Calu3 (cell line): ENCODE measurements around the gene HMX1. TPM values are rescaled to one million over a fixed set of nuclear protein-coding genes. Genes with fewer than 3 reads are reported as not detected.

ENCODE experiments used
- BruUV-seq: library from RNA; stranded (reverse); fragments of 400-500 nt; replicated peaks from 2 replicates; lab custom pipeline; 2021; lab: Mats Ljungman, UMichigan
- CTCF ChIA-PET: fragments of 300-600 bp; sonication (Branson Sonifier 250); formaldehyde crosslinking; loops from one replicate; lab custom pipeline; 2022; ENCODE audit warnings: antibody characterized with exemption; lab: Charles Lee
- DNase-seq: peaks from one replicate; pipeline ENCODE4 v3.0.0; 2022
- H3K27ac Mint-ChIP-seq: one replicate; pipeline ENCODE4 v1.8.0; 2022; ENCODE audit warnings: mixed read lengths; ENCODE audit not compliant: unreplicated experiment
- H3K27me3 Mint-ChIP-seq: one replicate; pipeline ENCODE4 v1.8.0; 2022; ENCODE audit warnings: mixed read lengths; ENCODE audit not compliant: unreplicated experiment
- H3K36me3 Mint-ChIP-seq: one replicate; pipeline ENCODE4 v1.8.0; 2022; ENCODE audit warnings: mild to moderate bottlenecking, moderate library complexity, mixed read lengths; ENCODE audit not compliant: insufficient read depth, unreplicated experiment
- H3K4me1 Mint-ChIP-seq: one replicate; pipeline ENCODE4 v1.8.0; 2022; ENCODE audit warnings: mild to moderate bottlenecking, low read depth, mixed read lengths; ENCODE audit not compliant: unreplicated experiment
- H3K4me3 Mint-ChIP-seq: one replicate; pipeline ENCODE4 v1.8.0; 2022; ENCODE audit warnings: mild to moderate bottlenecking, low read depth, moderate library complexity, mixed read lengths; ENCODE audit not compliant: unreplicated experiment
- H3K9me3 Mint-ChIP-seq: one replicate; pipeline ENCODE4 v1.8.0; 2022; ENCODE audit warnings: low read depth, mixed read lengths; ENCODE audit not compliant: unreplicated experiment
- intact Hi-C: fragments of 100-400 bp; cut with micrococcal nuclease; formaldehyde crosslinking; loops from one replicate; pipeline ENCODE4 v1.10.0; 2022; ENCODE audit not compliant: unreplicated experiment
- total RNA-seq: library from RNA; stranded (reverse); gene quantifications from 2 replicates; pipeline ENCODE4 v1.2.3, GENCODE V29; 2022
- TF ChIP-seq, protein P1 (sequence below): fragments of 200-600 bp; IDR thresholded peaks from one replicate; pipeline ENCODE4 v1.8.0; 2022; ENCODE audit warnings: antibody characterized with exemption; ENCODE audit not compliant: unreplicated experiment

The HMX1 gene
- total RNA-seq, 1 experiment from 2014 or later: not detected

- TF ChIP-seq, protein P1, sequence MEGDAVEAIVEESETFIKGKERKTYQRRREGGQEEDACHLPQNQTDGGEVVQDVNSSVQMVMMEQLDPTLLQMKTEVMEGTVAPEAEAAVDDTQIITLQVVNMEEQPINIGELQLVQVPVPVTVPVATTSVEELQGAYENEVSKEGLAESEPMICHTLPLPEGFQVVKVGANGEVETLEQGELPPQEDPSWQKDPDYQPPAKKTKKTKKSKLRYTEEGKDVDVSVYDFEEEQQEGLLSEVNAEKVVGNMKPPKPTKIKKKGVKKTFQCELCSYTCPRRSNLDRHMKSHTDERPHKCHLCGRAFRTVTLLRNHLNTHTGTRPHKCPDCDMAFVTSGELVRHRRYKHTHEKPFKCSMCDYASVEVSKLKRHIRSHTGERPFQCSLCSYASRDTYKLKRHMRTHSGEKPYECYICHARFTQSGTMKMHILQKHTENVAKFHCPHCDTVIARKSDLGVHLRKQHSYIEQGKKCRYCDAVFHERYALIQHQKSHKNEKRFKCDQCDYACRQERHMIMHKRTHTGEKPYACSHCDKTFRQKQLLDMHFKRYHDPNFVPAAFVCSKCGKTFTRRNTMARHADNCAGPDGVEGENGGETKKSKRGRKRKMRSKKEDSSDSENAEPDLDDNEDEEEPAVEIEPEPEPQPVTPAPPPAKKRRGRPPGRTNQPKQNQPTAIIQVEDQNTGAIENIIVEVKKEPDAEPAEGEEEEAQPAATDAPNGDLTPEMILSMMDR: no peak
- CTCF ChIA-PET: no interaction called here
- H3K9me3 Mint-ChIP-seq: no peaks in the 10 kb centered on the region
- intact Hi-C loops: no loop called here
- no peak overlapping the region for H3K4me3 Mint-ChIP-seq
- H3K36me3 Mint-ChIP-seq: no peaks in the 10 kb centered on the region
- no peak for DNase-seq
- no peak overlapping the region for H3K27ac Mint-ChIP-seq
- H3K4me1 Mint-ChIP-seq: no peaks in the 10 kb centered on the region
- peaks cover 12% of the 10 kb centered on the region for H3K27me3 Mint-ChIP-seq
- BruUV-seq: no TSS peak
These were observed 24.3 kb downstream of the HMX1 start for GRCh38 chr4:8847331-8847730.

DNA sequence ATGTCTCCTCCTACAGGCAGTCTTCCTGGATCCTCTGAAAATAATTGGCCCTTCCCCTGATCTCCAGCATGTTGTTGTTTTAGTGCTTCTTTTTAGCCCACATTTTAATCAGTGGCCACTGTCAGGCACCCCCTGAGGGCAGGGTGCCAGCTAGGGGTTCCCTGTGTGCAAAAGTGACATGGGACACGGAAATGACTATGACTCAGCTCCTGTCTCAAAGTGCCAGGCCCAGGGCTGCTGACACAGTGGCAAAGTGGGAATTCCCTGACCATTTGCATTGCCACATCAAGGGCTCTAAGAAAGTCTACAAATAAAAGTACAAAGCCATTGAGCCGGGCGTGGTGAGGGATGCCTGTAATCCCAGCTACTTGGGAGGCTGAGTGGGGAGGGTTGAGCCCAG lies 24.8 kb downstream of the HMX1 start:
- no peaks in the 10 kb centered on the region for H3K9me3 Mint-ChIP-seq
- TF ChIP-seq, protein P1: no peak
- no peaks in the 10 kb centered on the region for H3K4me1 Mint-ChIP-seq
- no peaks in the 10 kb centered on the region for H3K36me3 Mint-ChIP-seq
- BruUV-seq: no TSS peak
- H3K27me3 Mint-ChIP-seq: peaks cover 12% of the 10 kb centered on the region
- no peak for DNase-seq
- intact Hi-C loops: no loop called here
- no peak overlapping the region for H3K4me3 Mint-ChIP-seq
- no peak overlapping the region for H3K27ac Mint-ChIP-seq
- CTCF ChIA-PET: no interaction called here

DNA sequence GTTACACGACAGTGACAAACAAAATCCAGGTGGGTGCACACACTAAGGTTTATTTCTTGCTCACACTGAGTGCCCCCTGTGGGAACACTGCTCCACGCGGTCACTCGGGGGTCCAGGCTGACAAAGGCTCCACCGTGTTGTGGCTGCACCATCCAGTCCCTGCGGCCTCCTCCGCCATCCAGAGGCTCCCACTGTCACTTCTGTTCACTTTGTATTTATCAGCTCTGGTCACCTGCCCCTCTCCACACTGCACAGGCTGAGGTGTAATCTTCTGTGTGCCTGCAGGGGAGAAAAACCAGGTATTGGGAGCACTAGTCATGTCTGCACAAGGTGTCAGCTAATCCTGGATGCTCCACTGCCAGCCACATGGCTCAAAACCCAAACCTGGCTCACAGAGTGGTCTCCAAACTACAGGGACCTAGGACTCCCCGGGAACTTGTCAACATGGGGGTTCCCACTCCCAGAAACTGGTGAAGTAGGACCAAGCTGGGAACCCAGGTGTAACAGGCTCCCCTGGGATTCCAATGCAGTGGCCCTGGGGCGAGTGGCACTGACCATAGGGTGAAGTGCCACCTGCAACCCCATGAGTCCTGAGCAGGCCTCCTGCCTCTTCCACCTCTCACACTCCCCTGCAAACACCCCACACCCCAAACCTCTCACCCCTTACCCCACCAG lies 25.5 kb downstream of the HMX1 start:
- CTCF ChIA-PET: no interaction called here
- DNase-seq: no peak
- no peak overlapping the region for H3K4me3 Mint-ChIP-seq
- no peaks in the 10 kb centered on the region for H3K4me1 Mint-ChIP-seq
- BruUV-seq: no TSS peak
- H3K27ac Mint-ChIP-seq: no peak overlapping the region
- H3K36me3 Mint-ChIP-seq: no peaks in the 10 kb centered on the region
- no peaks in the 10 kb centered on the region for H3K9me3 Mint-ChIP-seq
- intact Hi-C loops: no loop called here
- TF ChIP-seq, protein P1: no peak
- peaks cover 12% of the 10 kb centered on the region for H3K27me3 Mint-ChIP-seq

GRCh38 chr4:8844976-8845690 lies 26.5 kb downstream of the HMX1 start:
- no peaks in the 10 kb centered on the region for H3K9me3 Mint-ChIP-seq
- TF ChIP-seq, protein P1: no peak
- H3K4me1 Mint-ChIP-seq: no peaks in the 10 kb centered on the region
- H3K4me3 Mint-ChIP-seq: no peak overlapping the region
- no peaks in the 10 kb centered on the region for H3K36me3 Mint-ChIP-seq
- no peak for DNase-seq
- intact Hi-C loops: no loop called here
- H3K27ac Mint-ChIP-seq: no peak overlapping the region
- CTCF ChIA-PET: no interaction called here
- H3K27me3 Mint-ChIP-seq: peaks cover 4% of the 10 kb centered on the region
- BruUV-seq: no TSS peak
